Common myeloid progenitor, CD34-positive (primary cell): ENCODE results near the gene ATF4.

Experiments used
- CTCF ChIA-PET: fragments of 350-600 bp; sonication (Branson Sonifier 250); formaldehyde crosslinking; loops from one replicate; lab custom pipeline; 2021; ENCODE audit warnings: antibody characterized with exemption; lab: Charles Lee
- POLR2A ChIA-PET: fragments of 350-600 bp; sonication (Branson Sonifier 250); formaldehyde crosslinking; loops from one replicate; lab custom pipeline; 2021; ENCODE audit warnings: antibody characterized with exemption; lab: Charles Lee
- DNase-seq, 3 donors: peaks; one replicate each; pipeline versions ENCODE4 v3.0.0 to v3.0.0-alpha.2; 2013
- H3K27ac ChIP-seq, 2 experiments: 1 replicate in 1 of 2; 2 replicates in 1 of 2; pipeline ENCODE4 v1.7.0; 2013; ENCODE audit warnings: inconsistent platforms in 2 of 2, low read length in 2 of 2, mild to moderate bottlenecking in 2 of 2, low read depth in 1 of 2, moderate library complexity in 1 of 2; ENCODE audit not compliant: severe bottlenecking in 2 of 2, insufficient read depth in 1 of 2, poor library complexity in 1 of 2
- H3K27me3 ChIP-seq, 5 experiments: replicated peaks in 2 of 5; 1 replicate in 3 of 5; 2 replicates in 2 of 5; pipeline versions ENCODE4 v1.6.1 to v1.7.0; 2013; ENCODE audit warnings: low read length in 4 of 5, mild to moderate bottlenecking in 2 of 5, moderate library complexity in 2 of 5, inconsistent platforms in 1 of 5; ENCODE audit not compliant: insufficient read depth in 5 of 5, control insufficient read depth in 4 of 5
- H3K36me3 ChIP-seq, 4 experiments: 1 replicate in 2 of 4; 2 replicates in 2 of 4; pipeline versions ENCODE4 v1.6.1 to v1.7.0; 2013; ENCODE audit warnings: low read length in 3 of 4, control low read depth in 1 of 4, mild to moderate bottlenecking in 1 of 4; ENCODE audit not compliant: control insufficient read depth in 4 of 4, insufficient read depth in 4 of 4
- H3K4me1 ChIP-seq, 4 experiments: 1 replicate in 3 of 4; 2 replicates in 1 of 4; pipeline versions ENCODE4 v1.6.1 to v1.7.1; 2013; ENCODE audit warnings: low read length in 3 of 4, mild to moderate bottlenecking in 3 of 4, control low read depth in 1 of 4, inconsistent platforms in 1 of 4, moderate library complexity in 1 of 4; ENCODE audit not compliant: control insufficient read depth in 4 of 4, insufficient read depth in 4 of 4; ENCODE audit errors: control extremely low read depth in 1 of 4
- H3K4me3 ChIP-seq, 7 experiments: 1 replicate in 4 of 7; 2 replicates in 3 of 7; pipeline versions ENCODE4 v1.5.1 to v1.7.0; 2013; ENCODE audit warnings: mild to moderate bottlenecking in 7 of 7, low read length in 6 of 7, moderate library complexity in 6 of 7, inconsistent platforms in 2 of 7, low read depth in 2 of 7, control low read depth in 1 of 7; ENCODE audit not compliant: insufficient read depth in 4 of 7, control insufficient read depth in 1 of 7; ENCODE audit errors: extremely low read depth in 1 of 7
- H3K9me3 ChIP-seq, 5 experiments: 1 replicate in 4 of 5; 2 replicates in 1 of 5; pipeline versions ENCODE4 v1.6.1 to v1.7.1; 2013; ENCODE audit warnings: low read length in 4 of 5, mild to moderate bottlenecking in 2 of 5, inconsistent platforms in 1 of 5, low read depth in 1 of 5, moderate library complexity in 1 of 5; ENCODE audit not compliant: control insufficient read depth in 4 of 5, insufficient read depth in 2 of 5; ENCODE audit errors: control extremely low read depth in 1 of 5
- WGBS: methylation state at CpG from one replicate; pipeline ENCODE4 v1.1.5; 2013; ENCODE audit not compliant: insufficient coverage; 5-methylcytosine and 5-hydroxymethylcytosine counted together

The ATF4 gene

DNA sequence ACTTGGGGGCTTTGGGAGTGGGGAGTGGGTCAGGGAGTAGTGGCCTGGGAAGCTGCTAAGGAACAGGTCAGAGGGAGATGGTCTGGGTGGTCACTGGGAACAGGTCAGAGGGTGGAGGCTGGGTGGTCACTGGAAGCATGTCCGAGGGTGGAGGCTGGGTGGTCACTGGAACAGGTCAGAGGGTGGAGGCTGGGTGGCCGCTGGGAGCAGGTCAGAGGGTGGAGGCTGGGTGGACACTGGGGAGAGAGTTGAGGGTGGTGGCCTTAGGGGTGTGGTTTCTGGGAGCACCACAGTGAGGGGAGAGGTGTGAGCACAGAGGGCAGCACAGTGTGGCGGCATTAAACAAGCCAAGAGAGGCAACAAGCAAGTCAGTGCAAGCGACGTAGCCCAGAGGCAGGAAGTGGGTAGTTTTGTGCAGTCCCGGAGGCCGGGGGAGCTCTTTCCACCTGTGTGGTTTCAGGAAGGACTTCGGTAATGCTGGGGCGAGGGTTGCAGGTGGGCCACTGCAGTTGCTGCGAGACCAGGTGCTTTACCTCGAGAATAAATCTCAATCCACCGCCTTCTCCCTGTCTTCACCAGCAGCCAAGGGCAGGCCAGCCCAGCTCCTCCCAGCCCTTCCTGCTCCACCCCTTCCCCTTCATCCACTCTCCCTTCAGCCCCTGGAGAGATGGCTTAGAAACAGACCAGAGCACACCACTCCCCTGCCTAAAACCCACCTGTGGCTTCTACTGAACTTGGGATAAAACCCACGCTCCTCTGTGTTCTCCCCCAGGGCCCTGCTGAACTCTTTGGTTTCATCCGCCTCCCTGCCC is 47.0 kb downstream of the ATF4 start:
- H3K4me3 ChIP-seq = peak overlapping the region in 2 of 7 experiments; percentile 37 to 41
- peaks cover 0 to 9% (median 7%) of the 10 kb centered on the region in 4 experiments for H3K4me1 ChIP-seq
- no peak overlapping the region for H3K27ac ChIP-seq
- peak in 2 of 3 donors; percentile 24 to 28 for DNase-seq
- H3K36me3 ChIP-seq = no peaks in the 10 kb centered on the region
- H3K9me3 ChIP-seq = peaks cover 0 to 3% (median 0%) of the 10 kb centered on the region in 5 experiments
- POLR2A ChIA-PET = no interaction called here
- WGBS = 39% methylated on average over 10 of the region's 14 CpGs
- peaks cover 0 to 11% (median 8%) of the 10 kb centered on the region in 5 experiments for H3K27me3 ChIP-seq
- CTCF ChIA-PET = interaction anchor here (1.1 kb wide), 1 partner anchor 366 kb away, joined by 3 read pairs; no protein-coding TSS in a partner anchor

DNA sequence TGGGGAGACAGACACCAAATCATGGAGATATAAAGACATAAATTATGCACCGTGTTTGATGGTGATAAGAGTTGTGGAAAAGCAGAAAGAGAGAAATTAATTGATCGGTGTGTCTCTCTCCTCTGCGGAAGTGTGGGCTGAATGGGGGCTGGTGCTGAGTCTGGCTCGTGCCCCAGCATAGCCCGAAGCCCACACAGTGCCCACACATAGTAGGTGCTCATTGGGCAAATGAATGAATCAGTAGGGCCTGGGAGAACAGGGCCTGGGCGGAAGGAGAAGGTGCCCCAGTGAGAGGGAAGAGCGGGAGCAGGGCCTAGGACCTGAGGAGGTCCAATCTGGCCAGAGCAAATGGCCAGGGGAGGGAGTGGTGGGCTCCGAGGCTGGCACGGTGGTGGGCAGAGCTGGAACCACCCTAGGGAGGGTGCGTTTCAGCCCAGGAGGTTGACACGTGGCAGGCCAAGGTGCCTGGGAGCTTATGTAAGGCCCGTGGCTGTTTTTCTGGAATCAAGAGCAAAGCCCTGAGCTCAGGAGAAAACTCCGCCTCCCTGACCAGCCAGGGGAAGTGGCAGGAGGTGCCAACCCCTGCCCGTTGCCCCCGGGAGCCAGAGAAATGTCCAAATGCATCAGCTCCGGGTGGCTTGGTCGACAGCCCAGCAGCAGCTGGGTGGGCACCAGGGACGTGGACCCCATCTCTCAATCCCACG is 48.1 kb downstream of the ATF4 start:
- ChIA-PET POLR2A (no interaction called here), CTCF (no interaction called here)
- WGBS = 77% methylated on average over 15 of the region's 19 CpGs
- Histone ChIP-seq H3K9me3 (peaks cover 0 to 3% (median 0%) of the 10 kb centered on the region in 5 experiments), H3K36me3 (no peaks in the 10 kb centered on the region), H3K4me1 (peaks cover 0 to 9% (median 7%) of the 10 kb centered on the region in 4 experiments), H3K4me3 (no peak overlapping the region), H3K27ac (no peak overlapping the region), H3K27me3 (peaks cover 0 to 11% (median 4%) of the 10 kb centered on the region in 5 experiments)
- no peak for DNase-seq

DNA sequence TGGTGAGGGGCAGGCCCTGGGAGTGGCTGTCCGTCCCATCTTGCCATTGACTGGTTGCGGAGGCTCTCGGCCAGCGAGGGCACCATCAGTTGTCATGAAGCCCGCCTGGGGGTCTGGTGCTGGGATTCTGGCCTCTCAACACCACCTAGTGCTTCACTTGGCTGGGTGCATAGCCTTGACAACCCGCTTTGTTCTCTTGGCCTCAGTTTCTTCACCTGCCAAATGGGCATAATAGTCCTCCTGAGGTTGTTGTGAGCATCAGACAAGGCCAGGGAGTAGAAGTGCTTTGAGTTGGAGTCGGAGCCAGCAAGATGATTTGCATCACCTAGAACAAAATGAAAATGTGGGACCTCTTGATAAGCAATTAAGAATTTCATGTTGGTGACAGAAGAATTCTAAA is 48.7 kb downstream of the ATF4 start:
- POLR2A ChIA-PET = no interaction called here
- DNase-seq = no peak
- H3K36me3 ChIP-seq = no peaks in the 10 kb centered on the region
- H3K4me1 ChIP-seq = peaks cover 0 to 9% (median 7%) of the 10 kb centered on the region in 4 experiments
- H3K9me3 ChIP-seq = peaks cover 0 to 3% (median 0%) of the 10 kb centered on the region in 5 experiments
- 95% methylated on average over 6 of the region's 7 CpGs for WGBS
- H3K4me3 ChIP-seq = no peak overlapping the region
- no peak overlapping the region for H3K27ac ChIP-seq
- peaks cover 0 to 11% (median 3%) of the 10 kb centered on the region in 5 experiments for H3K27me3 ChIP-seq
- CTCF ChIA-PET = no interaction called here

DNA sequence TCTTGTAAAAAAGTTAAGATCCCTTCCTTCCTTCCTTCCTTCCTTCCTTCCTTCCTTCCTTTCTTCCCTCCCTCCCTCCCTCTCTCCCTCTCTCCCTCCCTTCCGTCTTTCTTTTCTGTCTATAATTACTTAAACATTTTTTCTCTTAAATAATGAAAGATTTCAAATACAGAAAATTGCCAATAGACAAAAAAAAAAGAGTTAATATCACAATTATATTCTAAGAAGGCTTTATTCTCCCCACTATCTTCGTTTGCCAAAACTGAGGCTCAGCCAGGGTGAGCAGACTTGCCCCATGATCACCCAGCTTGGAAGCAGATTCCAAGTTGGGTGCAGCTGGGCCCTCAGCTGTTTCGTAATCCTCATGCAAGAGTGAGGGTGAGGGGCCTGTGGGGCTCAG is 49.9 kb downstream of the ATF4 start:
- H3K27me3 ChIP-seq = peaks cover 0 to 12% (median 2%) of the 10 kb centered on the region in 5 experiments

DNA sequence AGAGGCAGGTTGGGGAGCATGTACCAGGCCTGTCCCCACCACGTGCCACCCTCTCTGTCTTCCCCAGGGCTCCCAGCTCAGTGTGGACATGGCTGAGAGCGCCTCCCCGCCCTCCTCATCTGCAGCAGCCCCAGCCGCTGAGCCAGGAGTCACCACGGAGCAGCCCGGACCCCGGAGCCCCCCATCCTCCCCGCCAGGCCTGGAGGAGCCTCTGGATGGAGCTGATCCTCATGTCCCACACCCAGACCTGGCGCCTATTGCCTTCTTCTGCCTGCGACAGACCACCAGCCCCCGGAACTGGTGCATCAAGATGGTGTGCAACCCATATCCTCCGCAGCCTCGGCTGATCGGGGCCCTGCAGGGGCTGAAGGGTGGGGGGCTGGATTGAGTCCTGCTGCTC is 50.3 kb downstream of the ATF4 start, which contains the start of gene CACNA1I:
Gene CACNA1I (plus strand): TSS at position 89 of the 400 bp plus-strand sequence. CDS start 0 bp downstream, at position 89.
- POLR2A ChIA-PET = no interaction called here

More for the DNA sequence above, 49.9 kb downstream of the ATF4 start:
- H3K36me3 ChIP-seq = no peaks in the 10 kb centered on the region
- peaks cover 0 to 9% (median 7%) of the 10 kb centered on the region in 4 experiments for H3K4me1 ChIP-seq
- ChIA-PET CTCF (no interaction called here), POLR2A (no interaction called here)
- no peak for DNase-seq
- no peak overlapping the region for H3K4me3 ChIP-seq
- 100% methylated on average over 2 of the region's 3 CpGs for WGBS
- peaks cover 0 to 3% (median 0%) of the 10 kb centered on the region in 5 experiments for H3K9me3 ChIP-seq
- no peak overlapping the region for H3K27ac ChIP-seq

DNA sequence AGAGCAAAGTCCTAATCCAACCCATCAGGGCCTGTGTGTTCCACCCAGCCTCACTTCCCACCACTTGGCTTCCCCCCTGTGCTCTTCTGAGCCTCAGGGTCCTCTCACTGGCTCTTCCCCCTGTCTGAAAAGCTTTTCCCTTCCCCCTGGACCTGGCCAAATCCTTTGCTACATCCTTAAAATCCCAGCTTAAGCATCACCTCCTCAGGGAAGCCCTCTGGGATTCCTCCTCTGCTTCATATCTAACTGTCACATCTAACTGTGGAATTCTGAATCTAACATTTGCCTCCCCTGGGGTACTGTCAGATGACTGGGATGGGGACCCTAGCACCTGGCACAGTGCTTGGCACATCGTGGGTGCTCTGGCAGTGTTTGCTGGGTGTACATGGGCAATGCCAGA is 51.2 kb downstream of the ATF4 start:
- Histone ChIP-seq H3K4me1 (peaks cover 0 to 9% (median 7%) of the 10 kb centered on the region in 4 experiments), H3K9me3 (no peaks in the 10 kb centered on the region), H3K4me3 (no peak overlapping the region), H3K36me3 (no peaks in the 10 kb centered on the region), H3K27me3 (peaks cover 0 to 15% (median 6%) of the 10 kb centered on the region in 5 experiments), H3K27ac (no peak overlapping the region)
- DNase-seq = no peak
- ChIA-PET POLR2A (no interaction called here), CTCF (no interaction called here)
- WGBS = 100% methylated on average over 1 of the region's 1 CpG

More for the DNA sequence above, 50.3 kb downstream of the ATF4 start, which contains the start of gene CACNA1I:
- H3K27ac ChIP-seq = no peak within 1 kb of the TSS
- peaks cover 0 to 3% (median 0%) of the 10 kb centered on the region in 5 experiments for H3K9me3 ChIP-seq
- H3K27me3 ChIP-seq = peaks cover 0 to 14% (median 2%) of the 10 kb centered on the region in 5 experiments
- H3K4me1 ChIP-seq = peaks cover 0 to 9% (median 7%) of the 10 kb centered on the region in 4 experiments
- no peak for DNase-seq
- CTCF ChIA-PET = no interaction called here
- WGBS = 91% methylated on average over 13 of the region's 14 CpGs
- H3K36me3 ChIP-seq = no peaks in the 10 kb centered on the region
- no peak within 1 kb of the TSS for H3K4me3 ChIP-seq
